Ectodermal cell (in vitro differentiated cells): Measurements from ENCODE around the gene RSPH6A.

Experiments used
- H3K27ac ChIP-seq: 2 replicates; pipeline ENCODE4 v1.7.0; 2013; ENCODE audit warnings: mild to moderate bottlenecking, low read depth, low read length; ENCODE audit not compliant: insufficient read depth, poor library complexity, severe bottlenecking
- H3K27me3 ChIP-seq: 2 replicates; pipeline ENCODE4 v1.7.0; 2013; ENCODE audit warnings: mild to moderate bottlenecking, low read length; ENCODE audit not compliant: insufficient read depth, control insufficient read depth, poor library complexity, severe bottlenecking
- H3K36me3 ChIP-seq: one replicate; pipeline ENCODE4 v1.7.0; 2013; ENCODE audit warnings: low read length; ENCODE audit not compliant: control insufficient read depth, insufficient read depth
- H3K4me1 ChIP-seq: one replicate; pipeline ENCODE4 v1.7.0; 2013; ENCODE audit warnings: low read length; ENCODE audit not compliant: control insufficient read depth, insufficient read depth
- H3K4me3 ChIP-seq: 2 replicates; pipeline ENCODE4 v1.7.0; 2013; ENCODE audit warnings: low read depth, low read length, control low read depth; ENCODE audit not compliant: insufficient read depth
- H3K9me3 ChIP-seq: 2 replicates; pipeline ENCODE4 v1.7.0; 2013; ENCODE audit warnings: mild to moderate bottlenecking, low read length, moderate library complexity; ENCODE audit not compliant: control insufficient read depth
- WGBS, 2 experiments: methylation state at CpG; one replicate each; pipeline ENCODE4 v1.1.7; 2013; ENCODE audit warnings: missing lambda C conversion rate in 2 of 2; 5-methylcytosine and 5-hydroxymethylcytosine counted together

Gene RSPH6A

DNA sequence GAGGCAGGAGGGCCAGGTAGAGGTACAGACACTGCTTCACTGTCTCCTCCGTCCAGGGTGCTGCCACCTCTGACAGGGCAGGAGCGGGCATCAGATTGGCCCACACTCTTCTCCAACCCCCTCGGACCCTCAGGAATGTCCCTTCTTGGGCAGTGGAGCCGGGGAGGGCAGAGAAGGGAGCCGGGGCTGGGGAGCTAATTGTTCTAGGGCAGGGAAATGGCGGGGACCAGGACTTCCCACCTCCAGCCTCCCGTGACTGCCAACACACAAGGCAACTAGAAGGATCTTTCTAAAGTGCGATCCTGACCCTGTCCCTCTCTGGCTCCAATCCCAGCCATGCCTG lies 10.1 kb upstream of the RSPH6A start:
- no peak overlapping the region for H3K27ac ChIP-seq
- H3K36me3 ChIP-seq, result peaks cover 38% of the 10 kb centered on the region
- WGBS, 2 experiments, result 95 to 96% methylated on average over 8 of the region's 8 CpGs
- H3K9me3 ChIP-seq, result no peaks in the 10 kb centered on the region
- no peaks in the 10 kb centered on the region for H3K4me1 ChIP-seq
- no peaks in the 10 kb centered on the region for H3K27me3 ChIP-seq
- H3K4me3 ChIP-seq, result no peak overlapping the region

DNA sequence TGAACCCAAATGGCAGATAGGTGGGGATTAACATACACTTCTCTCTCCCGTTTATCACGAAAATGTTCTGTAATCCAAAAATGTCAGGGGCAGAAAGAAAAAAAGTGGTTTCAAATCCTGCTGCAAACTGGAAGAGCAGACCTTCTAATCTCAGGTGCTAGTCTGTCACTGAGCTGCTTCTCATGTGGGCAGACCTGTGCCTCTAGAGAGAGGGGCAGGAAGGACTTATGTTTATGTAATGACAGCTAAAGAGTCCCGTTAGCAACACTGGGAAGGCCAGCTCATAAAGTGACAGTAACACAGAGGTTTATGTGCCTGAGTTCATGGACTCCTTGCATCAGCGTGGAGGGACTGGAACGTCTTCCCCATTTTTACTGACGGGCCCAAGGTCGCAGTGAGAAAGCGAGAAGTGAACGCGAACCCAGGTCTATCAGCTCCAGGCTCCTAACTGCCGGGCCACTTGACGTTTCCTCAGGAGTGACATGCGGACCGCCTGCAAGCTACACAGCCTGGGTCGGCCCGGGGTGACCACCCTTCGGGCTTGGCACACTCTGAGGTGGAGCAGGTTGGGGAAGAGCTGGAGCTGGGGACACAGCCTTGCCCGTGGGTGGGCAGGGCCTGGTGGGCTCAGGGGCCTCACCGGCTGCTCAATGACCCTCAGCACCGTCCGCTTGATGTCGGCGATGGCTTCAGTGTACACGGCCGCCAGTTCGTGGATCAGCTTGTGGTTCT lies 9.6 kb upstream of the RSPH6A start:
- H3K9me3 ChIP-seq, result no peaks in the 10 kb centered on the region
- no peaks in the 10 kb centered on the region for H3K4me1 ChIP-seq
- no peaks in the 10 kb centered on the region for H3K27me3 ChIP-seq
- no peak overlapping the region for H3K27ac ChIP-seq
- H3K4me3 ChIP-seq, result no peak overlapping the region
- WGBS, 2 experiments, result 95 to 96% methylated on average over 26 of the region's 26 CpGs
- peaks cover 39% of the 10 kb centered on the region for H3K36me3 ChIP-seq

DNA sequence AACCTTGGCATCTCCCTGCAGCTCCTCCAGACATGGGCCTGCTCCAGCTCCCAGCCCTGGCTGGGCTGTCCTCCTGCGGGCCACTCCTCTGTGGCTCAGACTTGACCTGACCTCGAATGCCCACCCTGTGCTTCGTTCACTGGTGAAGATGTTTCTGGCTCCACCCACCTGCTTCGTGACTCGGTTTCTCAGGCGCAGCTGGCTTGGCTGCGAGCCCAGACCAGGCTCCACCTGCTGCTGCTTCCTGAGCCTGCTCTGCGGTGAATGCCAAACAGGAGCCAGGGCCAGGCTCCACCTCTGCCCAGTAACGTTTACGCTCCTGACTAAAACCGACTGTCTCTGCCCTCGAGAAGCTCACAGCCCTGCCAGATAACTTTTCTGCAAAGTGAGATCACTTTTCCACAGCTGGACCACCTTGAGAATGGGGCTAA lies 8.9 kb upstream of the RSPH6A start:
- H3K27ac ChIP-seq, result no peak overlapping the region
- no peak overlapping the region for H3K4me3 ChIP-seq
- H3K4me1 ChIP-seq, result no peaks in the 10 kb centered on the region
- 93 to 96% methylated on average over 12 of the region's 12 CpGs for WGBS, 2 experiments
- peaks cover 38% of the 10 kb centered on the region for H3K36me3 ChIP-seq
- H3K27me3 ChIP-seq, result no peaks in the 10 kb centered on the region
- no peaks in the 10 kb centered on the region for H3K9me3 ChIP-seq

DNA sequence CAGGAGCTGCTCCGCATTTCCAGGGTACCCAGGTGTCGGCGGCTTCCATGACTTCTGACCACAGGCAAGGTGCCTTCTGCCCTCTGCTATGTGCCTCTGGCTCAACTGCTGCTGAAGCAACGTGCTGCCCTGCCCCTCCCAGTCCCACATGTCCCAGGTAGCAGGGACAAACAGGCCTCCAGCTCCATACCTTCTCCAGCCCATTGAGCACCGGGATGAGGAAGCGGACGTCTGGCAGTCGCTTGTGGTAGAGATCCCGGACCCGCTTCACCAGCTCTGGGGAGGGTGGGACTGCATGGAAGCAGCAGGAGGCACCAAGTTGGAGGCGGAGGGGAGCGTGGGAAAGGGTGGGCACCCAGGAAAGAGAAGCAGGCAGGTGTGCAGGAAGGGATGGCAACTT lies 8.1 kb upstream of the RSPH6A start:
- Histone ChIP-seq H3K27ac (no peak overlapping the region), H3K27me3 (no peaks in the 10 kb centered on the region), H3K4me1 (no peaks in the 10 kb centered on the region), H3K36me3 (peaks cover 29% of the 10 kb centered on the region), H3K4me3 (no peak overlapping the region), H3K9me3 (no peaks in the 10 kb centered on the region)
- WGBS, 2 experiments, result 95 to 96% methylated on average over 12 of the region's 12 CpGs

DNA sequence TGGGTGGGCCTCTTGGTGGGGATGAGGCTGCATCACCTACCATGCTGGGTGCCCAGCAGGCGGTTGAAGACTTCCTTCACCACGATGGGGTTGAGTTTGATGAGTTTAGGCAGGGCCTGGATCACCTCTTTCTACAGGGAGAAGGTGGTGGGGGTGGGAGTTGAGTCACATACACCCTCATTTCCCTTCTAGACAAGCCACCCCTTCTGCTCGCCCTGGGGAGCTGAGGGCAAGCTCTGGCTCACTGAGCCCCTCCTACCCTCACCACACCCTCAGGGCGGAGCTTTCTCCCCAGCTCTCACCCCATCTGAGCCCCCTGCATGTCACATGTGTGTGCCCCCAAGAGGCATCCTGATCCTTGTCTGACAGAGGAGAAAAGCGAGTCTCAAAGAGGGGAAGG lies 7.6 kb upstream of the RSPH6A start:
- H3K4me3 ChIP-seq, result no peak overlapping the region
- no peaks in the 10 kb centered on the region for H3K9me3 ChIP-seq
- peaks cover 3% of the 10 kb centered on the region for H3K4me1 ChIP-seq
- H3K27me3 ChIP-seq, result no peaks in the 10 kb centered on the region
- WGBS, 2 experiments, result 95% methylated on average over 5 of the region's 5 CpGs
- no peak overlapping the region for H3K27ac ChIP-seq
- H3K36me3 ChIP-seq, result peaks cover 25% of the 10 kb centered on the region

DNA sequence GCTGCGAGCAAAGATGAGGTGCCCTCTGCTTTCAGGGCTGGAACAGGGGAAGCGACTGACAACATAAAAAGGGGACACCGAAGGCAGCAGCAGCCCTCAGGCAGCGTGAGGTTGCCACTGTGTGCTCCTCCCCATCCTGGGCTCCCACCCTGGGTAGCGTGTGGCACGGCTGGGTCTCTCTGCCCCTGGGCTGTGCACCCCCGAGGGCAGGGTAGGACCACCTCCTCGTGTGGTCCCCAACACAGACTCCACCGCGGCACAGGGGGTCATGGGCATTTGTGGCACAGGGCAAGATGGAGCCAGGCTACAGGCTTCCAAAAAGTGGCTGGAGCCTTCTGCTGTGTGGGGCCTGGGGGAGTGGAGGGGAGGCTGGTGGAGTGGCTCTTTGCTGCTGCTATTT lies 6.5 kb upstream of the RSPH6A start:
- WGBS, 2 experiments, result 85% methylated on average over 10 of the region's 10 CpGs
- peaks cover 22% of the 10 kb centered on the region for H3K36me3 ChIP-seq
- peaks cover 14% of the 10 kb centered on the region for H3K4me1 ChIP-seq
- H3K9me3 ChIP-seq, result no peaks in the 10 kb centered on the region
- no peaks in the 10 kb centered on the region for H3K27me3 ChIP-seq
- no peak overlapping the region for H3K27ac ChIP-seq
- H3K4me3 ChIP-seq, result no peak overlapping the region

DNA sequence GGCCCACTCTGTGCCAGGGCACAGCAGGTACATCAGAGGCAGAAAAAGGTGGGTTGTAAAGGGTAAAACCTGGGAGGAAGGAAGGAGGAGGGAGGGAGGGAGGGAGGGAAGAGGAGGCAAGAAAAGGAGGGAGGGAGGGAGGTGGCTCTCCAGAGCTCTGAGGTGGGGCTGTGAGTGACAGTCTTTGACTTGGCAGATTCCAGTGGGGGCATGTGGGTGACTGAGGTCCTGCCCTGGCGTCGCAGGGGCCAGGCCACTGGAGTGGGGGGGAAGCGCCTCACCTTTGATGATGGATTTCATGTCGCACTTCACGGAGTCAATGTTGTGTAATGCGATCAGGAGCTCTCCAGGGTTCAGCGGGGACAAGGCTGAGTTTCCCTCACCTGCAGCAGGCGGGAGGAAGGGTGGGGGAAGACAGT lies 6.0 kb upstream of the RSPH6A start:
- 93 to 94% methylated on average over 8 of the region's 8 CpGs for WGBS, 2 experiments
- H3K4me1 ChIP-seq, result peaks cover 18% of the 10 kb centered on the region

DNA sequence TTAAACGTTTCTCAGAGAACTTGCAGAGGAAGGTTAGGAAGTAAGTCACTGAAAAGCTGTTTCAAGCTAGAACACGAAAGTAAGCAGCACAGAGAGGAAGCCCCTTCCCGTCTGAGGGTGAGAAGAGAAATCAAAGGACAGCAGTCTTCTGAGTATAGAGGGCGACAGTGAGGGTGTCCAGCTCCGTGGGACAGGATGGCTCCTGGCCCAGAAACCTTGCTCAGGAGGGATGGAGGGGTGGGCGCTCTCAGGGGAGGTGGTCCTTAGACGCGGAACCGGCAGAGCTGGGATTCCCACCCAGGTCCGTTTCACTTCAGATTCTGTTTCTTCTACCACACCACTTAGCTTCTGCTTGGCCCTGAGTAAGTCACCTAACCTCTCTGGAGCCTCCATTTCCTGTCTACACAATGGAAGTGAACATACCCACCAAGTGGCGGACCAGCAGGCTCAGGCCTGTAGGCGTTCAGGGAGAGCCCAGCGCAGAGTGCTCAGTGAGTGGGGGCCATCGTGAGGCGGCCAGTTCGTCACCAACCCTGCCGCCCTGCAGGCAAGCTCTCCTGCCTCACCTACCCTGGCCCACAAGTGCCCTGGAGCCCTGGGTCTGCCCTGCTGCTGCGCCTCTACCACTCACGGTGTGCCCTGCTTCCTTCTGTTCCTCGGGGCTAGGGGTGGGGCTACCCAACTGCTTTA lies 5.5 kb upstream of the RSPH6A start:
- H3K36me3 ChIP-seq, result peaks cover 15% of the 10 kb centered on the region
- WGBS, 2 experiments, result 87 to 91% methylated on average over 19 to 20 of the region's 20 CpGs

More for the DNA sequence above, 6.0 kb upstream of the RSPH6A start:
- H3K9me3 ChIP-seq, result no peaks in the 10 kb centered on the region
- no peak overlapping the region for H3K27ac ChIP-seq
- H3K36me3 ChIP-seq, result peaks cover 21% of the 10 kb centered on the region
- no peak overlapping the region for H3K4me3 ChIP-seq
- H3K27me3 ChIP-seq, result no peaks in the 10 kb centered on the region

DNA sequence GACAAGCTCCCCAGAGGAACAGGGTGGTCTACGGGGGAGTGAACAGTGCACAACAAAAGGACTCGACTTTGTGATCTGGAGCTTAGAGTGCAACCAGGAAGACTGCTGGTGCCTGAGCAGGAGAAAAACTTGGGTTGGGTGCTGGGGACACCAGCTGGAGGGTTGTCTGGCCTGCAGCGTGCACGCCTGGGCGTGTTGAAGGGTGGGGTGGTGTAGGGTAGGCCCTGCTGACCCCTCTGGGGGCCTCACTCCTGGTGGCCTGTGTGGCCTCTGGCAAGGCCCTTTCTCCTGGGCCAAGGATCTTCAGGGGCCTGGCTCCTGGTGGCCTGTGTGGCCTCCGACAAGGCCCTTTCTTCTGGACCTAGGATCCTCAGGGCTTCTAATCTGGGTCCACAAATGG lies 4.7 kb upstream of the RSPH6A start:
- peaks cover 14% of the 10 kb centered on the region for H3K36me3 ChIP-seq
- no peak overlapping the region for H3K27ac ChIP-seq
- H3K9me3 ChIP-seq, result no peaks in the 10 kb centered on the region
- H3K4me3 ChIP-seq, result no peak overlapping the region
- peaks cover 4% of the 10 kb centered on the region for H3K27me3 ChIP-seq
- WGBS, 2 experiments, result 92 to 96% methylated on average over 6 of the region's 6 CpGs
- peaks cover 21% of the 10 kb centered on the region for H3K4me1 ChIP-seq

More for the DNA sequence above, 5.5 kb upstream of the RSPH6A start:
- no peaks in the 10 kb centered on the region for H3K27me3 ChIP-seq
- peaks cover 21% of the 10 kb centered on the region for H3K4me1 ChIP-seq
- no peaks in the 10 kb centered on the region for H3K9me3 ChIP-seq
- H3K4me3 ChIP-seq, result no peak overlapping the region
- no peak overlapping the region for H3K27ac ChIP-seq

DNA sequence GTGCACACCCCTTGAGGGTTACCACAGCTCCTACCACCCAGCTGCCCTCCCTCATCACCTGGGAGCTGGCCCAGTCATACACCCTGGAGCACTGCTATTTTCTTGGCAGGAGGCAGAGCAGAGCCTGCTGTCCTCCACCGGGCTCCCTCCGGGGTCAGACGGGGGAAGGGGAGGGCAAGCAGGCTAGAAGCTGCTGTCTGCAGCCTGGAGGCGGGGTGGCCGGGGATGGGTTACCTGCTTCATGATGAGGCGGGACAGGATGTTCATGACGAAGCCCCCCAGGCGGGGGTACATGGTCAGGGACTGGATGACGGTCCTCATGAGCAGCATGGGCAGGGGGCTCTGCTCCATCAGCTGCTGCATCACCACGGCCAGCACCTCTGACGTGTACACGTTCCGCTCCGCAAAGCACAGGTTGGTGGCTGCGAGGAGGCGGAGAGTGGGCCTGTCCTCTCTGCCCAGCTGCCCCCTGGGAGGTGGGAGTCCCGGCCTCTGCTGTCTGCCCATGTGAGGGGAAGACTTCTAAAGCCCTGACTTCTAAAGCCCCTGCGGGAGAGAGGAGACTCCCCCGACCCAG lies 2.7 kb upstream of the RSPH6A start:
- no peak overlapping the region for H3K4me3 ChIP-seq
- H3K36me3 ChIP-seq, result peaks cover 8% of the 10 kb centered on the region
- H3K27ac ChIP-seq, result no peak overlapping the region
- 64 to 66% methylated on average over 19 of the region's 19 CpGs for WGBS, 2 experiments
- H3K4me1 ChIP-seq, result peaks cover 21% of the 10 kb centered on the region
- H3K9me3 ChIP-seq, result no peaks in the 10 kb centered on the region
- peaks cover 4% of the 10 kb centered on the region for H3K27me3 ChIP-seq
